Activated gamma-delta T cell treated with Interleukin-2 at 50 U/mL for 16 hours (primary cell): ENCODE measurements around the gene GLB1L2.

Experiments
- DNase-seq: peaks from one replicate; pipeline ENCODE4 v3.0.0-alpha.2; 2020

GLB1L2 gene

DNA sequence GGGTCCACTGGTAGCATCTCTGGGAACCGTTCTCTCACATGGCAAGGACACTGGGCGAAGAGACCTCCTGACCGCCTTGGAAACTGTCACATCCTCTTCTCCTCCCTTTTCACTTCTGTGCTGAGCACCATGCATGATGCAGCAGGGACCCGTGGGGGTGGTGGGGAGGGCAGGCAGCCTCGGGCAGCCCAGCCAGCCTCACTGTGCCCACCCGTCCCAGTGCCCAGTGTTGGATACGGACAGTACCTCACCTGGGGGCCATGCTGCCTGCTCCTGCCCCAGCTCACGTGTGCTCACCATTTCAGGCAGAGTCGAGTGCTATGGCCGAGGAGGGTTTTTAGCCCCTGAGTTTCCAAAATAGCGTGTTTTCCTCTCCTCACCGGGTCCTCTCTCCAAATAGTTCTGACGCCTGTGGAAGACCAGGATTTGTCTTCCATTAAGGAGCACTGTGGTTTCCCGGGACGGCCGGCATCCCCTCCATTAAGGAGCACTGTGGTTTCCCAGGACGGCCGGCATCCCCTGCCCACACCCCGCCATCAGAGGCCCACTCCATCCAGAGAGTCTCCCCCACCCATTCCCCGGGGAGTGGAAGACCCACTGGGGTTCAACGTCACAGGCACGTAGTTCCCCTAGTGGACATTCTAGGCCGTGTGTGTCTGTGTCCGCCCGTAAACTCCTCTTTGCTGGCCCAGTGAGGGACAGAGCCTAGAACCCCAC is 57.8 kb downstream of the GLB1L2 start:
- DNase-seq, result no peak

DNA sequence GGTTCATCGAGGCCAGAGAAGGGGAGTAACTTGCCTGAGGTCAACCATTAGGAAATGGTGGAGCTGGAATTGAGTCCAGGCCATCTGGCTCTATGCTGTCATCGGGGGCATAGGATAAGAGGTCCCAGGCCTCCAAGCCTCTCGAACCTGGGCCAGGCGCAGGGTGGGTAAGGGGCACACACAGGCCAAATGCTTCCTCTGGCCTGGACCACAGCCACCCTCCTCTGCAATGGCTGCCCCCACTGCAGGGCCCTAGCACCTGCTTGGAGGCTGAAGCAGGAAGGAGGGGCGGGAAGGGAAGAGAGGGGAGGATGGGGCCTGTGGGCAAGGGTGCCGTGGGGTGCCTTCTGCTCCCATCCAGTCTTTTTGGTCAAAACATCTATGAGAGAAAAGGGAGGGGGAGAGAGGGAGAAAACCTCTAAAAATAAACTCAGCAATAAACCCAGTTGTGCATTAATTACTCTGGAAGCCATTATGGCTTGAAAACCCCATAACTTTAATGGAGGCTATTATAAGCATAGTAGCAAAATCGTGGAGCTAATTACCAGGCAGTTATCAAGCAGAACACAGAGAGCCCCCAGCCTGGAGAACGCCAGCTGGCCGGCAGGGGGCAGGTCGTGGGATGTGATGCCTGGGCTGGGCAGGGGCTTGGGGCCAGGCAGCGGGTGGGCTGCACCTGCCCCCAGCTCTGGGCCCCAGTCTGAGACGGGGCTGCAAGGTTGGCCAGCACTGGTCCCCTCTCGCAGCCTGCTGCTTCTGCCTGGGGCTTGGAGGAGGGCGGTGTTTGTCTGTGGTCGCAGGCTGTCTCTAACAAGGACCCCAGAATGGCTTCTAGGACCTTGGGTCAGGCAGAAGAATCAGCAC is 59.1 kb downstream of the GLB1L2 start:
- DNase-seq, result no peak

DNA sequence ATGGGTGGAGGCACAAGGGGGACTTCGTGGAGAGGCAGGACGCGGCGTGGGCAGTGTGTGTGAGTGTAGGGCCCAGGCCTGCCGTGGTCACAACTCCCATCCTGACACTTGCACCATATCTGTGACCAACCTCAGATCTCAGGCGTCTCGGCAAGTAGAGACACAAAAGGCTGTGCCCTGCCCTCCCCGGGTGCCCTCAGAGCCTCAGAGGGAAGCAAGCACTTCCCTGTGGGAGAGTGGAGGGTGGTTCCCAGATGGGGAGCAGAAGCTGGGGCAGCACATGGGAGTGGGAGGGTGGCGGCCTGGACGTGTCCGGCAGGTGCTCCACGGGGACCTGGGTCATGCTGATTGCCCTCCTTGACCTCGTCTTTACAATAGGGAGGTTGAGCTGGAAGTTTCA is 59.9 kb downstream of the GLB1L2 start:
- no peak for DNase-seq

DNA sequence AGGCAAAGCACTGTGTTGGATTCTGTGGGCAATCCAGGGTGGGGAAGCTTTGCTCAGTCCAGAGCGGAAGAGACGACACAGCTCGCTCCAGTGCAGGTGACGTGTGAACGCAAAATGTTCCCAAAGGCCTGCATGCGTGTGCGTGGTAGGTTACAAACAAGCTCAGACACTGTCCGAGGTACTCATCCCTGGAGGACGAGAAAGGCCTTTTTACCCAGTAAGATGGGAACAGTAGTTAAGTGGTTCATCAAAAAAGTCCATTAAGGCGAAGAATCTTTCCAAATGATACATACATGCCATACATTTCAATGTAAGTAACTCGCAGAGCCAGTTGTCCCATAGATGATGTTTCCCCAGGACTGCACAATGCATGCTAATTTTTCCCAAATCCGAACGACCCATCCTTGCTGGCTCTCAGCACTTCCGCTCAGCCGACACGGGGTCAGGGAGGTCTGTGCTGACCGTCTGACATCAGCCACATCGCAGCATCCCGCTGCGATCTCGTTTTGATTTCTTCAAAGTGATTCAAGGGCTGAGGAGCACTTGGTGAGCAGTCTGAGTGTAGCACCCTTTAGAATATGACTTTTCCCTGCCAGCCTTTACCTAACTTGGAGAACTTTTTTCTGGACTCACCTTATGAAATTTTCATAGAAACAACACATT is 61.3 kb downstream of the GLB1L2 start:
- DNase-seq, result no peak

DNA sequence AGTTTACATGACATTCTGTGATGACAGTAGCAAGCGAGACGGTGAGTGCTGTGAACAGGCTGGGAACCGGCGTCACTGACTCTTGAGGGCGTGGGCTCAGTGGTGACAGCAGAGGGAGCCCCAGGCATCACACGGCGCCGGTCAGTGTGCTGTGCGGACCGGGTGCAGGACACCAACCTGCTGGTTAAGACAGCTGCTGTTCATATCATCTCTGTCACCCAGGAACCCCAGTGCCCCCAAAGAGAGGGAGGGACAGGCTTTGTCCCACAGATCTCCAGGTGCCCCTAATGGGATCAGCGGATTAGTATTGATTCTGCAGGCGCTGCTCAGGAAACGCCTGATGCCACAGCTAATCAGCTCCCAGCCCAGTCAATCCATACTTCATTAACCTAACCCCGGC is 61.9 kb downstream of the GLB1L2 start:
- no peak for DNase-seq

DNA sequence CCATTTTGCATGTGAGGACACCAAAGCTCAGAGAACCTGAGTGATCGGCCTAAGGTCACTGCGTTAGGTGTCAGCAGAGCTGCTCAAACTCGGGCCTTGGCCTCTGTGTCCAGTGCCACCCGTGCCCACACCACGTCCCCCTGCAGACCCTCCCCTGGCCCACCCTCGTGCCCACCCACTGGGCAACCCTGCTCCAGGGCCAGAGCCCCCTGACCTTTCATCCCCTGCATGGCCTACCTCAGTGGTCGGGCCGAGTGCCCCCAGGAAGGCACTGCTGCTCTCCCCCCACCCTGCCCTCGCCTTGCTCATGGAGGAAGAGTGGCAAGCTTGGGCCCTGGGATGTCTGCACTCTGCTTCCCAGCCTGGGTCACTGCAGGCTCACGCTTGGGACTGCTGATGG is 62.5 kb downstream of the GLB1L2 start:
- no peak for DNase-seq

DNA sequence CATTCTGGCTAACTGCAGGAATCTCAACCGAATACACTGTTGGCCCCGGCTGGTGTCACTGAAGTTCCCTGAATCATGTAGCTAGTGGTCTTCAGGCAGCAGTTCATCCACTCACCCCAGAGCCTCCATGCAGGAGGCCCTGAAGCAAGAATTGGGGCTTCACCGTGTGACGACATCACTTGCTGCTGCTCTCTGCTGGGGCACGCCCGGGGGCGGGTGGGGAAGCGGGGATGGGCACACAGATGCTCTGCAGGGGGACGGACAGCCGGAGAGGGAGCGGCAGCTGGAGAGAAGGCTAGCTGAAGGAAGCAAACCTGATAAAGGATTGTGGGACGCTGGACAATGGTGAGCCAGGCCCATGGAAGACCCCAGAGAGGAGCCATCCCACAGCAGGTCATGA is 63.2 kb downstream of the GLB1L2 start:
- DNase-seq, result no peak

DNA sequence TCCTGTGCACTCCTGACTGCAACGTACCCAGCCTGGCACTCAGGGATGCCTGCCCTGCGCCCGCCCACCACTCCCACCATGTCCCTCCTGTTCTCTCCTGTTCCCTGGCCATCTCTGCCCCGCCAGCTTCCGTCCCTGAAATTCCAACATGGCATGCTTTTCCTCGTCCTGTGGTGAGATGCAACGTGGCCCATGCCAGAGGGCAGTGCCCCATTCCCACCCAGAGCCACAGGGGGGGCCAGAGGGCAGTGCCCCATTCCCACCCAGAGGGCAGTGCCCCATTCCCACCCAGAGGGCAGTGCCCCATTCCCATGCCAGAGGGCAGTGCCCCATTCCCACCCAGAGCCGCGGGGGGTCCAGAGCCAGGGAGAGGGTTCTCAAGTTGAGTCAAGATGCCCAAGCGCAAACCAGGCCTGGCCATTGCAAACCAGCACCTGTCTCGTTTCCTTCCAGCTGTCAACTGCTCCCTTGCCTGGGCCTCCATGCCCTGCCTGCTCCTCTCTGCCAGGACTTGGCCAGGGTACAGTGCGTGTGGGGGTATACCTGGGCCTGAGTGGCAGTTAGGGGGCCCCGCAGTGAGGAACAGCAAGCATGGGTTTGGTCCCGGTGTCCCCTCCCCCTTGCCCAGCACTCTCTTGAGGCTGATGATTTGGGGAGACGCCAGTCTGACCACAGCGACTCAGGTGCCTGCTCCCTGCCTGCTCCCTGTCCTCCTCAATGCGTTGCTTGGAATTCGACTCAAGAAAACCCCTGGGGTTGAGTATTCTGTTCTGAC is 65.7 kb downstream of the GLB1L2 start:
- DNase-seq, result no peak

DNA sequence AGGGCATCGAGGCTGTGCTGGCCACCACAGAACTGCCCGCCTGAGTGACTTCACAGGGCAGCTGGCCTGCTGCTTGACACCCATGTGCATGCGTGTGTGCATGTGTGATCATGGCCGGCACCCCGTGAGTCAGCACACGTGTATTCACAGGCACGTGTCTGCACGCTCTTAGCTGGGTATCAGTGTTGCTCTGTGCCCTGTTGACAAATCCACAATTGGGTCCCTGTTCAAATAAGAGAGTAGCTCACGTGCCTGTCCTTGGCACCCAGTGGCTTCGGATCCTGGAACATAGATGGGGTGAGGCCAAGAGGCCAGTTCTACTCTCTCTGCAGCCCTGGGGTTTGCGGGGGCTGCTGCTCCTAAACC is 66.3 kb downstream of the GLB1L2 start:
- no peak for DNase-seq

DNA sequence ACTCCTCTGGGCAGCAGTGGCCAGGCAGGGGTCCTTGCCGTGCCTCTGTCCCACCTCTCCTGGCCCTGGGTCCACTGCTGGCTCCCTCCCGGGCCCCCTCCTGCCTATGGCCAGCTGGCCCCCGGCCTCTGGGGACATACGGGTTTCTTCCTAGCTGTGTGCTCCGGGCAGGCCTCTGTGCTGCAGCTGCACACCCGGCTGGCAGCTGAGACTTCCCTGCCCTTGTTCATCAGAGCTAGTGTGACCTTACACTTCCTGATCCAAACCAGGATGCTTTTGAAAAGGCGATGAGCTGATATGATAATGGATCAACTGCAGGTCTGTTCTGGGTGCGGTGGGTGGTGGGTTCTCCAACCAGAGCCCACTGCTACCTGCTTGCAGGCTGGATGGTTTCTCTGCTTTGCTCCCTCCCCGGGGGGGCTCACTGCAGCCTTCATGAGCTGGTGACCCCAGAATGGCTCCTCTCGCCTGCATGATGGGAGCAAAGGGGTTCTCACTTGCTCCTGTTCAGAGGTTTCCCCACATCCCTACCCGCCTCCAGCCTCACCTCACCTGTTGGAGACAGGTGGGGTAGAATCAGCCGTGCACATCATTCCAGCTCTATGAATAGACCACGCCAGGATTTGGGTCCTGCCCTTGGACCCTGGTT is 67.0 kb downstream of the GLB1L2 start:
- no peak for DNase-seq

DNA sequence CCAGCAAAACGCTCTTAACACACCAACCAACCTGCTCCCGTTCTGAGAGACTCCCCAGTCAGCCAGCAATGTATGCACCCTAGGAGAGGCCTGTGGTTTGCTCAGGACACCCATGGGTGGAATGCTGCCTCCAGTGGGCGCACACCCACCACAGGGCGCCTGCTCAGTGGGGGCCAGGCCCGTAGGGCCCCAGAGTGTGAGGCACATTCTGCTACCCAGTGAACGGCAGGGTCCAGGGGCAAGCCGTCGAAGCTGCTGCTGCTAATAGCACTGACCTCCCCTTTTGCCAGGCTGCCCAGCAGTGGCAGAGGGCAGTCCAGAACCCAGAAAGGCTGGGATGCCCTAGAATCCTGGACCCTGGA is 67.5 kb downstream of the GLB1L2 start:
- DNase-seq, result no peak

DNA sequence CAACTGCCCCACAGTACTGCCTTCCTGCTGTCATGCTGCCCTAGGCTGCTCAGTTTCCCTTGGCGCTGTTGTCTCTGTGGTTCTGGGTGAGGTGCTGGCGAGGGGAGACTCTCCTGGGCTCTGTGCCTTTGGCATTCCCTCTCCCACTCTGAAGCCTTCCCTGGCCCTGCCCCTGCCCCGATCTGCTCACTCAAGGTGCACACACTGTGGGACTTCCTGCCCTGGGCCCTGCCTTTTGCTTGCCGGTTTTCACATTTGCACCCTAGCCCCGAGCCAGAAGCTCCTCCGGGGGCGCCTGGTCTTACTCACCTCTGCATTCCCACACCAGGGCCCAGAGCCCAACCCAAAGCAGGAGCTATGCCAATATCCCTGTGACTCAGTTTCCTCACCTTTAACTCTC is 68.2 kb downstream of the GLB1L2 start:
- DNase-seq, result no peak

DNA sequence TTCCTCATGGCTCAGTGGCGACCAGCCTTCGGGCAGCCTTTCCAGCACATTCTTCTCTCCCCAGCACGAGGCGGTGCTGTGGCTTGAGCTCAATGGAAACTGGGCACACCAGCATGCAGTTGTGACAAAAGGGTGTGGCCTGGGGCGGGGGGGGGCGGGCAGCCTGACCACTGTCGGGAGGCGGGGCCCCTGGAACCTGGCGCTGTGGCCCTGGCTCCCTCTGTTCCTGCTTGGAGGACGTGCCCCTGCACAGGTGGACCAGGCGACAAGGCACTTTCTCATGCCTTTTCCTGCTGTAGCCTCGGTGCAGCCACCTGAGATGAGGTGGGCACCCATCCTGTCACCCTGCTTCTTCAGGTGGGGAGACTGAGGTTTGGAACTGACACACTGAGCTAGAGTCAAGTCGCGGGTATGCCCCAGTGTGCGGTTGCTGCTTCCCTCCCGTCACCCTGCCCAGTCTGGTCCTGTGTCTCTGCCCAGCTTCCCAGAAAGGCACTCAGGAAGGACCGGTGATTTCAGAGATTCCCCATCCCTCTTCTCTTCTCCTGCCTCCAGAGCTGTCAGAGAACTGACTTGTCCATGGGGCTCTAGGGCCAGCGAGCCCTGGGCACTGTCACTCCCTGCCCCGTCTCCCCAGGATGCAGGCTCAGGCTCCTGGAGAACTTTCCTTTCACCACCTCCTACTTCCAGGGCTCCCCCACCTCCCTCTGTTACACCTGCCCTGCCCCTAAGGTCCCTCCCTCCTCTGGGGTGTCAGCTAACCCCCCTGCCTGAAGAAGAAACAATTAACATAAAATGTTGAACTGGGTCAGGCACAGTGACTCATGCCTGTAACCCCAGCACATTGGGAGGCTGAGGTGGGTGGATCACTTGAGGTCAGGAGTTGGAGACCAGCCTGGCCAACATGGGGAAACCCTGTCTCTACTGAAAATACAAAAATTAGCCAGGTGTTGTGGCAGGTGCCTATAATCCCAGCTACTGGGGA is 70.3 kb downstream of the GLB1L2 start:
- no peak for DNase-seq

DNA sequence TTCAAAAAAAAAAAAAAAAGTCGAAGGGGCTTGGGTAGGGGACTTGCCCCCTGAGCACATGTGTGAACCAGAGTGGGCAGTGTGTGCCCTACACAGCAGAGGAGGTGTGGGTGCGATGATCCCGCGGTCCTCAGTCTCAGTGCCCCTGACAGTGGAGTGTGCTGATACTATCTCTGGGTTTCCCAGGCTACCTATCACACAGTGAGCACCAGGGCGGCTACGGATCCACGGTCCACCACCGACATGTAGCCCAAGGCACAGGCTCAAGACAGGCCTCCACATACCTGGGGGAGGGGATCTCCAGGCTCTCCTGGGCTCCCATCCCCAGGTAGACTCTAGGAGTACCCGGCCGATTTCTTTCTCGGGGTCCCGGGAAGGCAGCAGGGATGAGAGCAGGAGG is 71.1 kb downstream of the GLB1L2 start:
- no peak for DNase-seq

DNA sequence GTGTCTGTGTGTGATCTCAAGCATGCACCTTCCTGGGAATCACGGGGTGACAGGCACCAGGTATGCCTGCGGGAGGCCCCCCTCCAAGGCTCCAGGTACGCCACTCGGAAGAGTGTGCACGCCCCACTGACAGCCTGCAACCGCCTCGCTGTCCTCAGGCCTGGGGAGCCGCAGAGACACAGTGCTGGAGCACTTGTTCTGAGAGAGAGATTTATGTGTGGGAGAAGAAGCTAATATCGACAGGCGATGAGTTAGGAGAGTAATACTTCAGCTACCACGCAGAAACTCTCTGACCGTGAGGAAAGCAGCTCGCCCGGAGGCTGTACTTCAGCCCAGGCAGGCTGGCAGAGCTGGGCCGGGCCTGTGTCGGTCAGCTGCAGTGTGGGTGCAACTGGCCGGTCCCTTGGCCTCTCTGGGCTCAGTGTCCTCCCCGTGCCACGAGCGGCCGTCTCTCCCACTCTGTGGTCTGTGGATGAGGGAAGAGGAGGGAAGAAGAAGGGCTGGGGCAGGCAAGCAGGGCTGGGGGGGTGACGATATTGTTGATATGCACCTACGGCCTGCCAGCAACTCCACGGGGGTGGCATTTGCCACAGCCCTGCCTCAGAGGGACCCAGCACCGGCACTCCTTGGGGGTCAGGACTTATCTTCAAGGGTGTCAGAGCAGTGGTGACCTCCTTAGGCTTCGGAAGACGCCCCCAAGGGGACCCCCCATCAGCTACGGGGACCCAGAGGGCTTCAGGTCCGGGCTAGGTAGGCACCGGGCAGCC is 73.0 kb downstream of the GLB1L2 start:
- no peak for DNase-seq

DNA sequence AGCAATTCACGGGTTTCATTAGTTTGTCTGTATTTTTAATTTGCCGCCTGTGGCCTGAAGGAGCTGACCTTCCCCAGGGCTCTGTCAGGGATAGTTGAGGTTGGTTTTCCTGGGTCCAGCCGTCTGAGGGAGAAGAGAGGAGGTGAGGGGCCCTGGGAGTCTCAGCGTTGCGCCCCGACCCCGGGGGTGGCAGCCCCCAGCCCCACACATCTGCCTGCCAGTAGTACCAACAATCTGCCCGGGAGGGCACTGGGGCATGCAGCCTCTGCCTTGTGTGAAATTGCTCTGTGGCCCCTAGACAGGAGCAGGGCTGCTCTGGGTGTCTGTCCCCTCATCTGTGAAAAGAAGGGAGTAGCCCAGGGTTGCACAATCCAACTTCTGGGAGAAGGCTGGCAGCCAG is 73.6 kb downstream of the GLB1L2 start:
- DNase-seq, result no peak

DNA sequence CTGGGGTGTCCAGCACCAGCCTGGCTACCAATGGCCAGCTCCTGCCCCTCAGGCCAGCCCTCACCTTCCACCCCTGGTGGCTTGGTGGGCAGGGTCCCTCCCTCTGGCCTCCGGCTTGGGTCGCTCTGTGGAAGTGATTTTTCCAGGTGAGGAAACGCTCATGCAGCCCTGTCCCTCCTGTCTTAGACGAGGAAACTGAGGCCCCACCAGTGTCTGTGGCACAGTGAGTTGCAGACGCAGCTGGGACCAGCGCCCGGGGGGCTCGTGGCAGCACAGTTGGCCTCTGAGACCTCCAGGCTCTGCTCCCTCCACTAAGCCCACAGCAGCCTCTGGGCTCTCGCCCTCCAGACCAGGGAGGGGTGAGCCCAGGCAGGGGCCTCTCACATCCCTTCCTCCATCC is 74.1 kb downstream of the GLB1L2 start:
- no peak for DNase-seq

DNA sequence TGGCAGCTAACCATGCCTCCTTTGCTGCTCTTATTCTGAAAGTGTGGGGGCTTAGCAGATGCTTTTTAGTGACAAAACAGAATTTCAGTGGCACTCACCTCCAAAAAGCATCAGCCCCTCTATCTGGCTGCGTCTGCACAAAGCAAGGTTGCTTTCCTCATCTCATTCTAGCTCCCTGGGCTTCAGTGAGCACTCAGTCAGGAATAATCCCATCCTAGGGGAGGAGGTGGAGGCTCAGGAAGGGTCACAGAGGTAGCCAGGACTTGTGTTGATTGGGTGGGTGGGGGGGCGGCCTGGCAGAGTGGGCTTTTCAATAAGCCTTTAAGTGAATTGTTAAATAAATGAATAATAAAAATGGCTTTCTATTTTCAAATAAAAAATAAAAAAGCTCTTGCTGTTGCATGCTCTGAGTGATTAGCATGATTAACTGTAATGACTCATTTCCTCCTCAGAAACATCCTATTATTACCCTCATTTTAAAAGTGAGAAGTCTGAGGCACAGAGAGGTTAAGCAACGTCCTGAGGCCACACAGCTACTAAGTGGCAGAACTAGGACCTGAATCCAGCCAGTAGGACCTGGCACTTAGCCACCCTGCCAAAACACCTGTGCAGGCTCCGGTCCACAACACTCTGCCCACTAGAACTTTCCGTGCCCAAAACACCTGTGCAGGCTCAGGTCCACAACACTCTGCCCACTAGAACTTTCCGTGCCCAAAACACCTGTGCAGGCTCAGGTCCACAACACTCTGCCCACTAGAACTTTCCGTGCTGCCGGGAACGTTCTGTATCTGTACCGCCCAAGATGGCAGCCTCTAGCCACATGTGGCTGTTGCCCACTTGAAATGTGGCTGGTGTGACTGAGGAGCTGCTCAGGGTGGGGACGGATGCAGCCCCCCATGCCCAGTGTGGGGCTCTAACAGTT is 74.7 kb downstream of the GLB1L2 start:
- no peak for DNase-seq

DNA sequence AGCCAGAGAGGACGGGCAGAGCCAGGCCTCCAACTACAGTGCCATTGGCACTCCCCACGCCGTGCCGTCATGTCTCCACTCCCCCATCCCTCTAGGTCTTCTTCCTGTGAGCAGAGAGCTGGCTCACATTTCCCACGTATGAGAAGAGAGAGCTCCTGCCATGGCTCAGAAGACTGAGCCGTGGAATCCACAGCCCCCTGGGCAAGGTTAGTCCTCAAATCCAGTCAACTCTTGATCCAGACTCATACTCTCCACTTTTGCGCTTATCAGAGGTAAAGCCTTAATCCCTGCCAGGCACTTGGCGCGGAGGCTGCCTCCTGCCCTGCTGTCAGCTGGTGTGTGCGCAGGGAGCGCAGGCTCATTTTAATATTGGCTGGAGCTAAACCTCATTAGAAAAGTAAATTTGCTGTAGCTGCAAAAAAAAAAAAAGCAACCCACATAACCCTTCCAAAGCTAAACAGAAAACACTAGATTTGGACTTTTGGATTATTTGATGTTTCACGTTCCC is 75.6 kb downstream of the GLB1L2 start:
- no peak for DNase-seq
